GM15510 (cell line): ENCODE data around the gene DDIT3.
A peak's percentile ranks its signal among the peaks of the same experiment; 100 is the strongest.

Experiments
- POLR2A ChIP-seq: IDR thresholded peaks from 3 replicates; pipeline ENCODE4 v1.6.1; 2011; ENCODE audit warnings: borderline replicate concordance; ENCODE audit not compliant: insufficient read length; ENCODE audit errors: extremely low read depth

Gene DDIT3

GRCh38 chr12:57523706-57524614 is 3.6 kb upstream of the DDIT3 start:
- no peak for TF ChIP-seq POLR2A

DNA sequence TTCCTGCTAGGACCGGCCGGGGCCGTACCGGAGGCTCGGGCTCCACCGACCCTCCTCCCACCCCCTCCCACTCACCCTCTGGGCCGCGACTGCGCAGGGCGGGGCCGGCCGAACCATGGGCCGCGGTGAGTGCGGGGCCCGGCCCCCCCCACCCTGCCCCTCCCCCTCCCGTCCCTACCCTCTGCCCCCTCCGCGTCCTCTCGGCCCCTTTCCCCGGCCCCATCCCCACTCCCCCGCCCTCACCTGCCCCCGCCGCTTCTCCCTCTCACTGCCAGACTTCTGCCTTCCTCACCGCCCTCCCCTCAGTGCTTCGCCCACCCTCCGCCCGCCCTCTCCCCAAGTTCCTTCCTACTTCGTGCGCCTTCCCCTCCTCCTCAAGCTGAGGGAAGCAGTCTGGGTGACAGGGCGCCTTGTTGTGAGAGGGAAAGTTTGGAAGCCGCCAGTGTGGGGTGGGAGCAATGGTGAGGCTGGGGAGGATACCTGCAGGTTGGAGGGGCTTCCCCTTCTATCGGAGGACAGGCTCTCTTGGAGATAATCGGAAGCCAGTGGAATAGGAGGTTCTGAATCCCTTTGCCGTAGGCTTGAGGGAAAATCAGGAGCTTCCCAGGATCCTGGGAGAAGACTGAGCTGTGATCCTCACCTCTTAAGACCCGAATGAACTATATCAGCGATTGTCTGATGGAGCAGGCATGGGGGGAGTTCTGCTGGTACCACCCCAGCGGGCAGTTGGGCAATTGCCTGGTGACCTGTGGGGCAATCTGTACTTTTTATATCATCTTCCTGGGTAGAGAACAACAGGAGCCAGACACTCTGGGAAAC is 2.8 kb upstream of the DDIT3 start:
- no peak for TF ChIP-seq POLR2A

- TF ChIP-seq POLR2A: peak; percentile 55
Measured at GRCh38 chr12:57522011-57522886, 1.9 kb upstream of the DDIT3 start, which contains the start of gene MBD6. Gene MBD6, plus strand, starts transcription at chr12:57522824. Its CDS starts 1,480 bp downstream, at chr12:57524304.

DNA sequence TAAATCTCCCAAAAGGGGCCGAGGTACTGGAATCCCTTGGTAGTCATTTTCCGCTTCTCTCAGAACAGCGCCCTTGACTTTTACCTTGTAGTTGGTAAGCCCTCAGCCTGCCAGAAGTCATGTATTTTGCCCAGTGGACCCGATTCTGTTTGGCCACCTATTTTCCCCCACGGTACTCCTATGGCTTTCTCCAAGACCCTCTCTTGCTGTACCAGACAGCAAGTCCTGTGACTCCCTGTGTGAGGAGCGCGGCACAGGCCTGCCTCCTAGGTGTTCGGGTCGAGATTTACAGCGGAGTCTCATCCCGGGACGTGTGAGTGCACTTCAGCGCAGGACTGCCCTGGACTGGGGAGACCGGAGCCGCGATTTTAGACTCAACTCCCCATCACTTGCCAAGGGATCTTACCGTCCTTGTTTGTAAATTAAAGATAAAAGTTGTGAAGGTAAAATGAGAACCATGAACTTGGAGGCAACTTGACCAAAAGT is 1.3 kb upstream of the DDIT3 start:
- TF ChIP-seq POLR2A: no peak

- no peak for TF ChIP-seq POLR2A
Measured at GRCh38 chr12:57519796-57520052, 590 bp downstream of the DDIT3 start.

DNA sequence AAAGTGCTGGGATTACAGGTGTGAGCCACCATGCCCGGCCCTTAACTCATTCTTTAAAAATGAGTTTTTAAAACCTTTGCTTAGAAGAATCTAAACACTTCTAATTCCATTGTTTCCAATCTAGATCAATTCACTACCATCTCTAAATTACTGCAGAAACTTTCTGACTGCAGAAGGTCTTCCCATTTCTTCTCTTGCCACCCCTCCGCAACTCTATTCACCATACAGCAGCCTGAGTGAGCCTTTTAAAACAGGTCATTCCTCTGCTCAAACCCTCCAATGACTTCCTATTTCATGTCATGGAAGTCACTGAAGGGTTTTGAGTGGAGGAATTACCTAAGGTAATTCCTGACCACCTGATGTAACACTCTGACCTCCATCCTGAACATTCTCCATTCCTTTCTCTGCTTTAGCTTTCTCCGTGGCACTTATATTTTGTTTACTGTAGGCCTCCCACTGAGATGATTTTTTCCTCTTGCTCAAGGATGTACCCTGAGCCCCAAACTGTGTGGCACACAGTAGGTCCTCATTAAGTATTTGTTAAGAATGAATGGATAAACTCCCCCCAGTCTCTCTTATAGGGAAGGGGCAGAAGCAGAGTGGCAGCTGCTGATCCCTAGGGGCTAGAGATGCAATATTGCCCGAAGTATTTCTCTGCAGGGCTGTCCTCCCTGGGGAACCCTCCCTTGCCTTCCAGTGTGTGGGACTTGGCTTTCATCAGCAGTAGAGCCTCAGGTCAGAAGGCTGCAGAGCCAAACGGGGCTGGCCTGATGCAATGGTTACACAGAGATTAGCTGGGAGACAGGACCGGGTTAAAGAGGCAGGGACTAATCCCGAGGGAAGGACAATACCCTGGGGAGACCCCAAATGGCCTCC is 1.2 kb downstream of the DDIT3 start:
- no peak for TF ChIP-seq POLR2A

DNA sequence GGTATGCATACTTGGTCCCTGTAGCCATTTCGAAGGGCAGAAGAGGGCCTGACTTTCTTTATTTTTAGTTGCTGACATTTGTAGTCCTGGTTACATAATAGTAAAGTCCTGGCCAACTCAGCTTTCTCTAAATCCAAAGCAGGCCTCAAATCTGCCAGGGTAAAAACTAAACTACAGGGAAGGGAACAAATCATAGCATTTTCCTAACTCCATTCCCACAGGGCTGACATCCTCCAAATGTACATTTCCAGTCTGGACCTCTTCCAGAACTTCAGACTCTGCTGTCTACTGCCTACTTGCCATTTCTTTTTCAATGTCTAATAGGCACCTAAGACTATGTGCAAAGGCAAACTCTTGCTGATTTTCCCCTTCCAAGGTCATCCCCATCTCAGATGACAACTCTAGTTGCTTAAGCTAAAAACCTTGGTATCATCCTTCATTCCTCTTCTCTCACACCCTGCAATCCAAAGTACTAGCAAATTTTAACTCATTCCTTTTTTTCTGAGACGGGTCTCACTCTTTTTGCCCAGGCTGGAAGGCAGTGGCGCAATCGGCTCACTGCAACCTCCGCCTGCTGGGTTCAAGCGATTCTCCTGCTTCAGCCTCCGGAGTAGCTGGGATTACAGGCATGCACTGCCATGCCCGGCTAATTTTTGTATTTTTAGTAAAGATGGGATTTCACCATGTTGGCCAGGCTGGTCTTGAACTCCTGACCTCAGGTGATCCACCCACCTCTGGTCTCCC is 2.0 kb downstream of the DDIT3 start:
- TF ChIP-seq POLR2A: no peak

DNA sequence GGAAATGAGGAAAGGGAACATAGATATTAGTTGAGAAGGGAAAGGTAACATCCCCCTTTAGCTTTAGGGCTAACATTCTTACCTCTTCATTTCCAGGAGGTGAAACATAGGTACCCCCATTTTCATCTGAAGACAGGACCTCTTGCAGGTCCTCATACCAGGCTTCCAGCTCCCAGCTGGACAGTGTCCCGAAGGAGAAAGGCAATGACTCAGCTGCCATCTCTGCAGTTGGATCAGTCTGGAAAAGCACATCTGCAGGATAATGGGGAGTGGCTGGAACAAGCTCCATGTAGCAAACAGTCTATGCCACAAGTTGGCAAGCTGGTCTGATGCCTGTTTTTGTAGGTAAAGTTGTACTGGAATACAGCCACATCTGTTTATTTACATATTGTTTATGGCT is 3.1 kb downstream of the DDIT3 start:
- TF ChIP-seq POLR2A: no peak

- no peak for TF ChIP-seq POLR2A
Measured at GRCh38 chr12:57516617-57517153, 3.6 kb downstream of the DDIT3 start.

- TF ChIP-seq POLR2A: no peak
Measured at GRCh38 chr12:57515934-57516541, 4.3 kb downstream of the DDIT3 start.

DNA sequence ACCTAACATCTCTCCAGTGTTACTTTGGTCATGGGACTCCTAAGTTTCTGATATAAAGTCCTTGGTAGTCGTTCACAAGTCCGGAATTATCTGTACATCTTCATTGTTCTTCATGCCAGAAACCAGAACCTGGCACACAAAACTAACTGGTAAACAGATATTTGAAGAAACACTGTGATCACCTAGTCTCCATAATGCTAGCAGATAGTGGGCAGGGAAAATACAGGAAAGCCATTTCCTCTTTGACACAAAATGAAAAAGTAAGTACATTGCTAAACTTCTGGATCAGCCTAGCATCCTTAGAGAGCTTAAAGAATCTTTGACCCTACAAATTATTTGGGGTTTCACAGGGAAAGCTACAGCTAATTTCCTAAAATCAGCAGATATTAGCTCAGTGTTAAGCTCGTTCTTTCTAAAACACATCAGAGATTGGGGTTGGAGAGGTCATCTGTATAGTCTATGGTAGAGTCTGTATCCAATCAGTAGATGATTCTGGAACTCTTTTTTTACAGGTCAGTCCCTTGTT is 4.8 kb downstream of the DDIT3 start:
- no peak for TF ChIP-seq POLR2A

DNA sequence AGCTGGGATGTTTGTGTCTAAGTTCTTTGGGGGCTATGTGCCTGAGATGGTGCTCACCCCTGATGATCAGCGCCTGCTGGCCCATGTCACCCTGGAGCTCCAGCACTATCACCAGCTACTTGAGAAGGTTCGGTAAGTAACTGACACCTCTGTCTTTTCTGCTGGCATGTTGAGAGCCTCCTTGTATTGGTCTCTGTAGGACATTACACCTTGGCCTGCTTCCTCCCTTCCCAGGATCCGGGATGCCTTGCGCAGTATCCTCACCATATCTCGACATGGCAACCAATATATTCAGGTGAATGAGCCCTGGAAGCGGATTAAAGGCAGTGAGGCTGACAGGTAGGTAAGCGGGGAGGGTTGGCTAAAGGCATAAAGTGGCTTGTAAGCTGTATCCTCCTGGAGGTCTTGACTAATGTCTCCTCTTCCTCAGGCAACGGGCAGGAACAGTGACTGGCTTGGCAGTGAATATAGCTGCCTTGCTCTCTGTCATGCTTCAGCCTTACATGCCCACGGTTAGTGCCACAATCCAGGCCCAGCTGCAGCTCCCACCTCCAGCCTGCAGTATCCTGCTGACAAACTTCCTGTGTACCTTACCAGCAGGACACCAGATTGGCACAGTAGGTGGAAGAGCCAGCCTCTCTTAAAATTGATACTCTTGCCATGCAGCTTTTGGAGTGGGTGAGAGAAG is 5.5 kb downstream of the DDIT3 start:
- TF ChIP-seq POLR2A: no peak
